Endodermal cell (in vitro differentiated cells): Measurements from ENCODE around the gene IGSF21. TPM values are rescaled to one million over a fixed set of nuclear protein-coding genes. Genes with fewer than 3 reads are reported as not detected.

Source experiments
- DNase-seq: peaks from one replicate; pipeline ENCODE4 v3.0.0-alpha.2; 2017
- H3K27ac ChIP-seq: 2 replicates; pipeline ENCODE4 v1.5.1; 2013; ENCODE audit warnings: mild to moderate bottlenecking, low read depth, low read length, moderate library complexity
- H3K27me3 ChIP-seq: 2 replicates; pipeline ENCODE4 v1.6.1; 2013; ENCODE audit warnings: mild to moderate bottlenecking, low read length, moderate library complexity; ENCODE audit not compliant: insufficient read depth, control insufficient read depth, poor library complexity, severe bottlenecking
- H3K36me3 ChIP-seq: 2 replicates; pipeline ENCODE4 v1.7.0; 2013; ENCODE audit warnings: mild to moderate bottlenecking, low read length, moderate library complexity; ENCODE audit not compliant: control insufficient read depth, insufficient read depth
- H3K4me1 ChIP-seq: one replicate; pipeline ENCODE4 v1.7.0; 2013; ENCODE audit warnings: low read length; ENCODE audit not compliant: control insufficient read depth, insufficient read depth
- H3K4me3 ChIP-seq: 2 replicates; pipeline ENCODE4 v1.5.1; 2013; ENCODE audit warnings: mild to moderate bottlenecking, low read length, moderate library complexity
- H3K9ac ChIP-seq: 2 replicates; pipeline ENCODE4 v1.6.1; 2013; ENCODE audit warnings: mild to moderate bottlenecking, low read length, moderate library complexity; ENCODE audit not compliant: poor library complexity, severe bottlenecking; ENCODE audit errors: extremely low read depth
- H3K9me3 ChIP-seq: 2 replicates; pipeline ENCODE4 v1.6.1; 2013; ENCODE audit warnings: mild to moderate bottlenecking, low read length, moderate library complexity; ENCODE audit not compliant: control insufficient read depth
- H3K27ac Mint-ChIP-seq: 2 replicates; pipeline ENCODE4 v1.8.0; 2020; ENCODE audit warnings: mixed read lengths
- H3K27me3 Mint-ChIP-seq: 2 replicates; pipeline ENCODE4 v1.8.0; 2021; ENCODE audit warnings: mild to moderate bottlenecking, mixed read lengths; ENCODE audit not compliant: insufficient read depth
- H3K36me3 Mint-ChIP-seq: 2 replicates; pipeline ENCODE4 v1.8.0; 2020; ENCODE audit warnings: low read depth, mixed read lengths
- H3K4me1 Mint-ChIP-seq: 2 replicates; pipeline ENCODE4 v1.8.0; 2020; ENCODE audit warnings: mixed read lengths
- H3K4me3 Mint-ChIP-seq: 2 replicates; pipeline ENCODE4 v1.8.0; 2020; ENCODE audit warnings: mild to moderate bottlenecking, moderate library complexity, mixed read lengths
- H3K9me3 Mint-ChIP-seq: 2 replicates; pipeline ENCODE4 v1.8.0; 2020; ENCODE audit warnings: mild to moderate bottlenecking, mixed read lengths
- WGBS, 2 experiments: methylation state at CpG; one replicate each; pipeline versions ENCODE4 v1.1.5 to v1.1.7; 2013; ENCODE audit warnings: missing lambda C conversion rate in 2 of 2, mixed read lengths in 1 of 2; ENCODE audit not compliant: insufficient coverage in 1 of 2, insufficient read length in 1 of 2; 5-methylcytosine and 5-hydroxymethylcytosine counted together
- total RNA-seq, 2 donors: library from RNA; stranded (reverse); fragmentation: NEBNext Ultra II Directional in 1 of 2; extraction: Animal tissue kit (Norgen Biotek cat#: 25700) in 1 of 2; gene quantifications; 2 replicates in 1 of 2; 3 replicates in 1 of 2; pipeline ENCODE4 v1.2.1, GENCODE V29; 2021
- TF ChIP-seq, protein P1 (sequence below): fragments of 200-600 bp; sonication (generic); conservative IDR thresholded peaks from 2 replicates; pipeline ENCODE4 v1.5.0; 2021; ENCODE audit warnings: antibody characterized with exemption, mild to moderate bottlenecking

IGSF21 gene
- total RNA-seq, 2 donors from 2014 or later: 1.3 to 1.7 TPM

DNA sequence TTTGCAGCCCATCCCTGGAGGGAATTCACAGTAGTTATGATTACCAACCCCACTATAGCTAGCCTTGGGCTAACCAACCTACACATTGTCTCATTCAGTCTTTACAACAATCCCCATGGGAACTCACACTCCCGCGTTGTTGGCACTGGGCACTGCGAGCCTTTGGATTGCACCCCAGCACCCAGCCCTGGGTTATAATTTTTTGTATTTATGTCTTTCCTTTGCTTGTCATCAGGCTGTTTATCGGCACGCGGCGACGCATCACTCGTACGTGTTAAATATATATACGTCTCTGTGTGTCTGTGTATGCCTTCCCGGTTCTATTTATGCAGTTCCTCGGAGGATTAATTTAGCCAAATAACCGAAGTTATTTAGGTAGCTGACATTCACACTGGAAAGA lies 47.2 kb upstream of the IGSF21 start:
- Histone ChIP-seq H3K4me1 (no peaks in the 10 kb centered on the region), H3K27ac (no peak overlapping the region), H3K9me3 (no peaks in the 10 kb centered on the region), H3K36me3 (no peaks in the 10 kb centered on the region), H3K9ac (no peak overlapping the region), H3K4me3 (no peak overlapping the region), H3K27me3 (peaks cover 76% of the 10 kb centered on the region)
- H3K4me1 Mint-ChIP-seq: peaks cover 12% of the 10 kb centered on the region
- DNase-seq: no peak
- H3K36me3 Mint-ChIP-seq: no peaks in the 10 kb centered on the region
- no peaks in the 10 kb centered on the region for H3K9me3 Mint-ChIP-seq
- TF ChIP-seq, protein P1, sequence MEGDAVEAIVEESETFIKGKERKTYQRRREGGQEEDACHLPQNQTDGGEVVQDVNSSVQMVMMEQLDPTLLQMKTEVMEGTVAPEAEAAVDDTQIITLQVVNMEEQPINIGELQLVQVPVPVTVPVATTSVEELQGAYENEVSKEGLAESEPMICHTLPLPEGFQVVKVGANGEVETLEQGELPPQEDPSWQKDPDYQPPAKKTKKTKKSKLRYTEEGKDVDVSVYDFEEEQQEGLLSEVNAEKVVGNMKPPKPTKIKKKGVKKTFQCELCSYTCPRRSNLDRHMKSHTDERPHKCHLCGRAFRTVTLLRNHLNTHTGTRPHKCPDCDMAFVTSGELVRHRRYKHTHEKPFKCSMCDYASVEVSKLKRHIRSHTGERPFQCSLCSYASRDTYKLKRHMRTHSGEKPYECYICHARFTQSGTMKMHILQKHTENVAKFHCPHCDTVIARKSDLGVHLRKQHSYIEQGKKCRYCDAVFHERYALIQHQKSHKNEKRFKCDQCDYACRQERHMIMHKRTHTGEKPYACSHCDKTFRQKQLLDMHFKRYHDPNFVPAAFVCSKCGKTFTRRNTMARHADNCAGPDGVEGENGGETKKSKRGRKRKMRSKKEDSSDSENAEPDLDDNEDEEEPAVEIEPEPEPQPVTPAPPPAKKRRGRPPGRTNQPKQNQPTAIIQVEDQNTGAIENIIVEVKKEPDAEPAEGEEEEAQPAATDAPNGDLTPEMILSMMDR: no peak
- H3K4me3 Mint-ChIP-seq: no peak overlapping the region
- 96% methylated on average over 14 of the region's 14 CpGs for WGBS, 2 experiments
- H3K27me3 Mint-ChIP-seq: peaks cover 71% of the 10 kb centered on the region
- H3K27ac Mint-ChIP-seq: no peak overlapping the region

DNA sequence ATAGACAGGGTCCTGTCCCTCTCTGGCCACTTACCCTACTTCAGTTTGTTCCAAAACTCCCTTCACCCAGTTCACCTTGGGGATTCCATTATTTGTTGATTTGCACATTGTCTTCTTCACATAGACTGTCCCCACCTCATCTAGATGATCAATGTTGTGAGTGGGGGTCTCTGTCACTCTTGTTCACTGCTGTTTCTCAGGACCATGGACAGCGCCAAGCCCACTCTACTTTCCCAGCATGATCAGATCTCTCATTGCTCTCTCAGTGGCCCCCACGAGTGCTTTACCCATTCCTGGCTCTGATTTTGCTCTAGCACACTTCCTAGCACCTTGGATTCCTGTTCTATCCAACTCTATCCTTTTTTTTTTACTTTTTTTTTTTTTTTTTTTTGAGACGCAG lies 45.4 kb upstream of the IGSF21 start:
- no peak overlapping the region for H3K4me3 Mint-ChIP-seq
- no peak overlapping the region for H3K27ac Mint-ChIP-seq
- Histone ChIP-seq H3K27ac (no peak overlapping the region), H3K4me1 (no peaks in the 10 kb centered on the region), H3K27me3 (peaks cover 85% of the 10 kb centered on the region), H3K36me3 (no peaks in the 10 kb centered on the region), H3K9ac (no peak overlapping the region), H3K4me3 (no peak overlapping the region), H3K9me3 (no peaks in the 10 kb centered on the region)
- no peaks in the 10 kb centered on the region for H3K36me3 Mint-ChIP-seq
- 55 to 80% methylated on average over 1 to 2 of the region's 3 CpGs for WGBS, 2 experiments
- H3K27me3 Mint-ChIP-seq: peaks cover 81% of the 10 kb centered on the region
- H3K9me3 Mint-ChIP-seq: no peaks in the 10 kb centered on the region
- TF ChIP-seq, protein P1: no peak
- peak; percentile 80 for DNase-seq
- no peaks in the 10 kb centered on the region for H3K4me1 Mint-ChIP-seq

DNA sequence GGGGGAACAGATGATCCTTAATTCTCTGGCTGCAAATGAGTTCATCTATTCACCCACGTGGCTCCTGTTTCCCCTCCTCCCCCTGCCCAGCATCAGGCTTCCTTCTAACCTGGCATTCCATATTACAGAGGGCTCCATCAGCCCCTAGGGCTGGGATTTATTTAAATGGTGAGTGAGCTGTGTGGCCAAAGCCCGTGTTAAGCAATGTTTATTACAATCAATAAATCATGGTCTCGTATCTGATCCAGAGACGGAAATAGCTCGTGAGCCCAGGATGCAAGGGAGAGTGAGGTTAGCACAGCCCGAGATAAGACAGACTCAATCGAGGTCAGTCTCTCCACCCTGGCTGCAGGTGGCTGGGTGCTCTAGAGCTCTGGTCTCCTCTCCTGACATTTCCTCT lies 43.1 kb upstream of the IGSF21 start:
- H3K27me3 ChIP-seq: peaks cover 62% of the 10 kb centered on the region
- Mint-ChIP-seq H3K4me3 (no peak overlapping the region), H3K9me3 (no peaks in the 10 kb centered on the region), H3K36me3 (no peaks in the 10 kb centered on the region), H3K27me3 (peaks cover 64% of the 10 kb centered on the region), H3K4me1 (peaks cover 4% of the 10 kb centered on the region), H3K27ac (no peak overlapping the region)
- H3K36me3 ChIP-seq: no peaks in the 10 kb centered on the region
- 76 to 83% methylated on average over 6 to 7 of the region's 7 CpGs for WGBS, 2 experiments
- no peaks in the 10 kb centered on the region for H3K4me1 ChIP-seq
- no peak for DNase-seq
- H3K9me3 ChIP-seq: no peaks in the 10 kb centered on the region
- no peak overlapping the region for H3K27ac ChIP-seq
- TF ChIP-seq, protein P1: no peak
- H3K9ac ChIP-seq: no peak overlapping the region
- no peak overlapping the region for H3K4me3 ChIP-seq
